ENCODE data around the gene DNAJB2.
"Not testable (repeated sequence)": the region's sequence is repeated elsewhere in the genome, so short reads cannot be mapped to it uniquely, and the experiment has no call there.

Gene DNAJB2

GRCh38 chr2:219302412-219302968, 23.3 kb downstream of the DNAJB2 start:
- no peak for DNase-seq (ENCODE audit: low read depth)
- no peak for TF ChIP-seq CTCF (conservative IDR thresholded peaks at IDR 0.05; ENCODE audit: low read depth, low read length)
- H3K4me3 ChIP-seq (ENCODE audit: low read depth, low read length), result no peak overlapping the region

- no peak for DNase-seq (ENCODE audit: low read depth)
- no peak for TF ChIP-seq CTCF (conservative IDR thresholded peaks at IDR 0.05; ENCODE audit: low read depth, low read length)
- H3K4me3 ChIP-seq (ENCODE audit: low read depth, low read length), result no peak overlapping the region
Measured at GRCh38 chr2:219304223-219304622, 25.1 kb downstream of the DNAJB2 start.

GRCh38 chr2:219306047-219306446, 26.9 kb downstream of the DNAJB2 start:
- TF ChIP-seq CTCF (conservative IDR thresholded peaks at IDR 0.05; ENCODE audit: low read depth, low read length), result no peak
- DNase-seq (ENCODE audit: low read depth), result no peak
- H3K4me3 ChIP-seq (ENCODE audit: low read depth, low read length), result no peak overlapping the region

- DNase-seq (ENCODE audit: low read depth), result peak; percentile 63
- TF ChIP-seq CTCF (conservative IDR thresholded peaks at IDR 0.05; ENCODE audit: low read depth, low read length), result no peak
- no peak overlapping the region for H3K4me3 ChIP-seq (ENCODE audit: low read depth, low read length)
Measured at GRCh38 chr2:219308142-219309101, 29.3 kb downstream of the DNAJB2 start.

GRCh38 chr2:219309278-219309677, 30.1 kb downstream of the DNAJB2 start, which contains the start of gene PTPRN:
Gene PTPRN, minus strand, starts transcription at chr2:219309401. Its CDS starts 69 bp downstream, at chr2:219309332.
- TF ChIP-seq CTCF (conservative IDR thresholded peaks at IDR 0.05; ENCODE audit: low read depth, low read length), result no peak
- peak; percentile 17 for DNase-seq (ENCODE audit: low read depth)
- peak within 1 kb of the TSS; percentile 4 for H3K4me3 ChIP-seq (ENCODE audit: low read depth, low read length)

- not testable (repeated sequence) for DNase-seq (ENCODE audit: low read depth); H3K4me3 ChIP-seq (ENCODE audit: low read depth, low read length)
Measured at GRCh38 chr2:219312683-219313263, 33.6 kb downstream of the DNAJB2 start.

GRCh38 chr2:219314804-219315468, 35.8 kb downstream of the DNAJB2 start:
- no peak for DNase-seq (ENCODE audit: low read depth)
- H3K4me3 ChIP-seq (ENCODE audit: low read depth, low read length), result no peak overlapping the region
- no peak for TF ChIP-seq CTCF (conservative IDR thresholded peaks at IDR 0.05; ENCODE audit: low read depth, low read length)
